ENCODE data around the gene SAFB. TPM values are rescaled to one million over a fixed set of nuclear protein-coding genes. Genes with fewer than 3 reads are reported as not detected.

The SAFB gene
- total and polyA plus RNA-seq, 12 donors, result 42.8 to 72.5 (median 50.2) TPM

DNA sequence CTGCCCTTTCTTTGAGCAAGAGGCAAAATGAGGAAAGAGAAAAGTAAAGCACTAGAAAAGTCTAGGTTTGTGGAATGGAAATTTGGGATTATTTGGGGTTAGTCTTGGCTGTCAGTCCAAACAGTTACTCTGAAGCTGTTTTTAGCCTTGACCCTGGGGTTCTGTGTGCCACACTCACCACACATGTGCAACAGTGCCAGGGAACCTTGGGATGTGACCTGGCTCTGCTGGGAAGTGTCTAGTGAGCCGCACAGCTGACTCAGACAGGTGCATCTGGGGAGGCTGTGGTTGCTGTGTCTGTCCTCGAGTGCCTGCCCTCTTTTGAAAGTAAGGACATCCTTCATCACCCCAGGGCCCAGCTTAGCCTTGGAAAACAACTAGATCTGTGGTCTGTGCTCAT, 41.6 kb downstream of the SAFB start:
- intact Hi-C loops (cut with DNase I), result no loop called here
- Histone ChIP-seq H3K9me3 (no peaks in the 10 kb centered on the region), H3K36me3 (peaks cover 19 to 100% (median 92%) of the 10 kb centered on the region in 9 donors), H3K27ac (no peak overlapping the region), H3K27me3 (no peaks in the 10 kb centered on the region), H3K4me3 (no peak overlapping the region), H3K4me1 (no peaks in the 10 kb centered on the region)
- ATAC-seq (no peak), DNase-seq (no peak)
- TF ChIP-seq, protein P1, sequence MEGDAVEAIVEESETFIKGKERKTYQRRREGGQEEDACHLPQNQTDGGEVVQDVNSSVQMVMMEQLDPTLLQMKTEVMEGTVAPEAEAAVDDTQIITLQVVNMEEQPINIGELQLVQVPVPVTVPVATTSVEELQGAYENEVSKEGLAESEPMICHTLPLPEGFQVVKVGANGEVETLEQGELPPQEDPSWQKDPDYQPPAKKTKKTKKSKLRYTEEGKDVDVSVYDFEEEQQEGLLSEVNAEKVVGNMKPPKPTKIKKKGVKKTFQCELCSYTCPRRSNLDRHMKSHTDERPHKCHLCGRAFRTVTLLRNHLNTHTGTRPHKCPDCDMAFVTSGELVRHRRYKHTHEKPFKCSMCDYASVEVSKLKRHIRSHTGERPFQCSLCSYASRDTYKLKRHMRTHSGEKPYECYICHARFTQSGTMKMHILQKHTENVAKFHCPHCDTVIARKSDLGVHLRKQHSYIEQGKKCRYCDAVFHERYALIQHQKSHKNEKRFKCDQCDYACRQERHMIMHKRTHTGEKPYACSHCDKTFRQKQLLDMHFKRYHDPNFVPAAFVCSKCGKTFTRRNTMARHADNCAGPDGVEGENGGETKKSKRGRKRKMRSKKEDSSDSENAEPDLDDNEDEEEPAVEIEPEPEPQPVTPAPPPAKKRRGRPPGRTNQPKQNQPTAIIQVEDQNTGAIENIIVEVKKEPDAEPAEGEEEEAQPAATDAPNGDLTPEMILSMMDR (IDR thresholded peaks at IDR 0.05), result no peak
- WGBS, 2 donors, result 83 to 87% methylated on average over 2 of the region's 2 CpGs

DNA sequence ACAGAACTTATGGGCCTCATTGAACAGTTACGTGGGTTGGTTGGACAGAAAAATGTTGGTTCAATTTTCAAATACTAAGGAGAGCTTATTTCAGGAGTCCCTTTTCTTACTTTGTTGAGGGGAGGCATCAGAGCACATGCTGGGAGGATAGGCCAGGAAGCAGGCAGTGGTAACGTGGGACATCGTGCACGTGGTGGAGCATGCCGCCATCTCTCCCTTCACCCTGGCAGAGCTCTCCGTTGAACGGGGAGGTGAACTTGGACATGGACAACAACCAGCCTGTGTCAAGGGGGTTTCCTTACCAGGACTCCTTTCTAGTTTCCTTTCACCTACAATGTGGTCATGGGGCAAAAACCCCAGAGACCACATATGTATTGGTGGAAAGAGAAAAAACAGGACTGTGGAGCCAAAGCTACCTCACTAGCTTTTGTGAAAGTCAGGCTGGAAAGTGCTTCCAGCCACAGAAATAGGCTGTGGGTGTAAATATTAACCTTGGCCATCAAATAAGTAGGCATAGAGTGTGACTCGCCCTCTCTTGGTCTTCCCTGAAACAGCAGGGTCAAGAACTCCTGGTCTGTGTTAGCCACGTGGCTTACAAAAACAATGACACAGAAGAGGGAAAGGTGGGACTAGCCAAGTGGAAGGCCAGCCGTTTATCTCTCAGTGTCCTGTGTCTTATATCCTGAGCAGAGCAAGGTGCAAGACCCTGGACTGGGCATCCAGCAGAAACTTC, 43.1 kb downstream of the SAFB start:
- TF ChIP-seq, protein P1 (IDR thresholded peaks at IDR 0.05), result no peak
- H3K9me3 ChIP-seq, result no peaks in the 10 kb centered on the region
- H3K27me3 ChIP-seq, result no peaks in the 10 kb centered on the region
- ATAC-seq (no peak), DNase-seq (no peak)
- H3K4me3 ChIP-seq, result no peak overlapping the region
- intact Hi-C loops (cut with DNase I), result no loop called here
- H3K4me1 ChIP-seq, result no peaks in the 10 kb centered on the region
- H3K36me3 ChIP-seq, result peaks cover 16 to 98% (median 90%) of the 10 kb centered on the region in 9 donors
- 71 to 86% methylated on average over 10 of the region's 10 CpGs for WGBS, 2 donors
- no peak overlapping the region for H3K27ac ChIP-seq

DNA sequence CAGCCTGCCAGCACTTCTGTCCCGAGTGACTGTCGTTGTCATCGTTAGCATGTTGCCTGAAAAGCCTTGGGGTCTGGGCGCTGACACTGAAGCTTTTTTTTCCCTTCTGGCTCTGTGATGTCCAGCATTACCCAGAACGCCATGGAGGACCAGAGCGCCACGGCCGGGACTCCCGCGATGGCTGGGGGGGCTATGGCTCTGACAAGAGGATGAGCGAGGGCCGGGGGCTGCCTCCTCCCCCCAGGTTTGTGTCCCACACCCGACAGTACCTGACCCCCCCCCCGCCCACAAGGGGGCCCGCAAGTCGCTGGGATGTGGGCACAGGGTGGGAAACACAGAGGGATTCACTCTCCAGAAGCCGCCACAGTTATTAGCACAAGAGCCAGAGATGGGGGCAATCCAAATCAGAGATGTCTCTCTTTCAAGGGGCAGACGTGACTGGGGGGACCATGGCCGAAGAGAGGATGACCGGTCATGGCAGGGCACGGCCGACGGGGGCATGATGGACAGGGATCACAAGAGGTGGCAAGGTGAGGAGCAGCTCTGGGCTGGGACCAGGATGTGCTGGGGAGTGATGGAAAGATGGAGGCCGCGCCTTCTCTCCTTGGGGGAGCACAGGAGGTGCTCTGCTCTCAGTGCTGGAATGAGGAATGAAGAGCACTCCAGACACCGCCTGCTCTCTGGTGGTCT, 44.2 kb downstream of the SAFB start:
- Histone ChIP-seq H3K4me1 (no peaks in the 10 kb centered on the region), H3K4me3 (no peak overlapping the region), H3K9me3 (no peaks in the 10 kb centered on the region), H3K27ac (no peak overlapping the region), H3K36me3 (peaks cover 14 to 98% (median 80%) of the 10 kb centered on the region in 9 donors), H3K27me3 (no peaks in the 10 kb centered on the region)
- DNase-seq, result no peak
- intact Hi-C loops (cut with DNase I), result no loop called here
- 85 to 88% methylated on average over 26 of the region's 26 CpGs for WGBS, 2 donors
- TF ChIP-seq, protein P1 (IDR thresholded peaks at IDR 0.05), result no peak
- ATAC-seq, result peak in 4 of 8 donors; percentile 3 to 22 (median 13)

DNA sequence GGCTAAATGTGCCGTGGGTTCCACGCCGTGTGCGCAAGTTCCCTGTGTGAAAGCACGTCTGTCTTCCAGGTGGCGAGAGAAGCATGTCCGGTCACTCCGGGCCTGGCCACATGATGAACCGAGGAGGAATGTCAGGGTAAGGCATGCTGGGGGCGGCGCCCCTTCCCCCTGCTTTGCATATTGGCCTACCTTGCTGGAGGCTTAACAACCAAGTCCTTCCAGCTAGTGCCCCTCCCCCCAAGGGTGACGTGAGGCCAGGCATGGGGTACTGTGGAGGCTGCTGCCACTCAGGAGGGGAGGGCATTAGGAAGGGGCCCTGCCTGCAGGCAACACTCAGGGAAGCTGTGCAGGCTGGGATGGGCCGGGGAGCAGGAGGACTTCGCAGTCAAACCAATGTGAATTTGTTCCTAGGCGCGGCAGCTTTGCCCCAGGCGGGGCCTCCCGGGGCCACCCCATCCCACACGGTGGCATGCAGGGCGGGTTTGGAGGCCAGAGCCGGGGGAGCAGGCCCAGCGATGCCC, 44.9 kb downstream of the SAFB start:
- no peak overlapping the region for H3K4me3 ChIP-seq
- intact Hi-C loops (cut with DNase I), result no loop called here

More for the DNA sequence above, 44.9 kb downstream of the SAFB start:
- Histone ChIP-seq H3K27me3 (no peaks in the 10 kb centered on the region), H3K9me3 (no peaks in the 10 kb centered on the region), H3K4me1 (no peaks in the 10 kb centered on the region), H3K36me3 (peaks cover 14 to 92% (median 72%) of the 10 kb centered on the region in 9 donors), H3K27ac (no peak overlapping the region)
- 84 to 86% methylated on average over 22 of the region's 22 CpGs for WGBS, 2 donors
- ATAC-seq (peak in 4 of 8 donors; percentile 14 to 23 (median 14)), DNase-seq (no peak)
- TF ChIP-seq, protein P1 (IDR thresholded peaks at IDR 0.05), result no peak
